ENCODE data around the gene SEC61A2. TPM values are rescaled to one million over a fixed set of nuclear protein-coding genes. Genes with fewer than 3 reads are reported as not detected.
A peak's percentile ranks its signal among the peaks of the same experiment; 100 is the strongest.

Gene SEC61A2
- total RNA-seq, 1 donor from 2014 or later, result 4.2 TPM

DNA sequence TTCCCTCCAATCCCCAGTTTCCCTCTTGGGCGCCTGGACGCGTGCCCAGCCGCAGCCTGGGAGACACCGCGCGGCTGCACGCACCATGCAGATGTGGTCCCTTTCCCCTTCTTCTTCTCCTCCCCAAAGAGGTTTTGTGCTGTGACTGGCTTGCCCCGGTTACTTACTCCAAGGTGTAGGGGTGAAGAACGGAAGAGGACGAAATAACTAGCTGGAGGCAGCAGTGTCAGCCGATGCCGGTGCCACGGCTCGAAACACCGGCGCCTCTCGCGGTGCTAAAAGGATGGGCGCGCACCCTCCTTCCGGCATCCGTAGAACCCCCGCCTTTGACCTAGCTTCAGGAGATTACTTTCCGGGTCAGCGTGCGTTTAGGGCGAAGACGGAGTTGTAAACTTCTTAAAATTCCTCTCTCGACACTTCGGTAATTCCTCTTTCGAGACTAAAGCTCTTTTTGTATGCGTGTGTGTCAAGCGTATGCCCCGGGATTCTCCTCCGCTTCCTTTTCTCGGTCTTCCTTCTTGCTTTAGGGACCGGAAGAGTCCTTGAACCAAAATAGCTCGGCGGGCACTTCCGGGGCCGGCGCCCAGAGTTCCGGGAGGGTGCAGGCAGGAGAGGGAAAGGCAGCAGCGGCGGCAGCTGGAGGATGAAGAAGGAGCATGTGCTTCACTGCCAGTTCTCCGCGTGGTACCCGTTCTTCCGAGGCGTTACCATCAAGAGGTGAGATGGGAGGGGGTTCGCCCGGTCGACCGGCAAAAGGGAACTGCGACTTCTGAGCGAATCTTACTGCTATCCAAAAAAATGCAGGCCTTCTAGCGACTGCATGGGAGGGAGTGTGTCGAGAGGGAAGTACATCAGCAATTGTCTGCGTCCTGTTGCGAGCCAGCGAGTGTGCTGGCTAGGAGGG, 66.4 kb downstream of the SEC61A2 start, which contains the start of the genes CDC123 and NUDT5:
CDC123 (plus strand) TSS at position 586 of the 904 bp plus-strand sequence; CDS start at position 644, 58 bp downstream.
NUDT5 (minus strand) TSS at position 289 of the 904 bp plus-strand sequence. CDS start 9,600 bp downstream, outside the sequence.
- peak; percentile 81 to 91 for DNase-seq (ENCODE audit: low read depth in 2 of 2)

DNA sequence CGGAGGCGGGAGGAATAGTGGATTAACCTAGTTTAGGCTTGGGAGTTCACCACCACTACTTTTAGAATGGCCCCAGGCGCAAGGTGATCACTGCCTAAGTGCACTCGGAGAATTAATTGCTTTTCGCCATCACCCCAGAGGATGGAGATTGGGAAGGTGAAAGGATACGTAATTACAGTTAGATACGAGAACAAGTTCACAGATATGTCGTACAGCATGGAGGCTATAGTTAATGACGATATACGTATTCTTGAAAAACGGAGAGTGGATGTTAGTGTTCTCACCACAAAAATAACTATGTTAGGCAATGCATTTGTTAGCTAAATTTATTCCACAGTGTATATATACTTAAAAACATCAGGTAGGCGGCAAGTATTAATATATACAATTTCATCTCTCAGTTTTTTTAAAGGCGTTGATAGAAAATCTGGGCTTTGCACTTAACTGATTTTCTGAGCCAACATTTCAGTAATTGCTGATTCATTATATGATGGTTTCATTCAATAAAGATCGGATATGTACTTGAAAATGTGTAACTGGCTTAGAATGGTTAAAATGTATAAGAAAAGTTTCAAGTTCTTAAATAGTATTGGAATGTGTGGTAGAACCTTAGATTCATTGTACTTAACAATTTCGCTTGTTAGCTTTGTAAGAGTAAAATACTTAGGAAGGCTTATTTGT, 67.2 kb downstream of the SEC61A2 start:
- DNase-seq (ENCODE audit: low read depth in 2 of 2), result no peak

DNA sequence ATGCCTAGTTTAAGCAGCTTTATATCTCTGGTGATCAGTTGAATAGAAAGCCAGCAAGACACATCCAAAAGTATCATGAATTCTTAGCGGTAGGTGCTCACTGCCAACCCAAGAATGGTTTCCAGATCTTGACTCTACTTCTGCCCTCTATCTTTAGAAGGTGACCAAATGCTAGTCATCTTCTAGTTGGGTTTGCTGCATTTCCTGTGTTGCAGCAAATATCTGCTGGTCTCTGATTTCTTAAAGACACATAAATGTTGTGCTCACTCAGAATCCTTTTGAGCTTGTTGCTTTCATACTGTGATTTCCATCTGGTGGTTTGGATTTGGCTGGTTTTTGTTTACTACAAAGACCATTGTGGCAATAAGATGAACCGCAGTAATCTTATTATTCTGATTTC, 68.7 kb downstream of the SEC61A2 start:
- peak in 1 of 2 donors; percentile 12 for DNase-seq (ENCODE audit: low read depth in 2 of 2)

DNA sequence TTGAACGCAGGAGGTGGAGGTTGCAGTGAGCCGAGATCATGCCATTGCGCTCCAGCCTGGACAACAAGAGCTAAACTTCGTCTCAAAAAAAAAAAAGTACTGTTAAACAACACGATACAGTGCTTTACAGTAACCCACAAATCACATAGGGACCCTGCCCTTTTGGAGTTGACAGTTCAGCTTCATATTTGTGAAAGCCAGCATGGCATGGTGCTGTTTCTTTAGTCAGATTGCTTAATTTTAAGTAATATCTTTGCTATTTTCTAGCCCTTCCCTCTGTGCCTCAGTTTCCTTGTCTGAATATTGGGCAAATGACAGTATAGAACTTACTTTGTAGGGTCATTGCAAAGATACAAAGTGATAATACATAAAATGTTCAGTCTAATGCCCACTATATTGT, 71.4 kb downstream of the SEC61A2 start:
- no peak for DNase-seq (ENCODE audit: low read depth in 2 of 2)

DNA sequence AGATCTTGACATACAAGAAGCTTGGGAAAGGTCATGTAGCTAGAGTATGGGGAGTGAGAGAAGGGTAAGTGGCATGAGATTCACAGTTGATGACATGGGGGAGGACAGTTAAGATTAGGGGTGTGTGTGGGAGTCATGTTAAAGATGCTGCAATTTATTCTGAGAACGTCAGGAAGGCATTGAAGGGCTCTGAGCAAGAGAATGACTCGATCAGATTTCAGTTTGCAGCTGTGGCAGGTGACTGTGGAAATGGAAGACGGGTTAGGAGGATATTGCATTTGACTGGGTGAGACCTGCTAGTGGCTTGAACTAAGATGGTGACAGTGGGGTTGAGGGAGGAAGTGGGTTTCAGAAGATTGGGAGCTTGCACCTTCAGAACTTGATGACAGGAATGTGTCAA, 72.1 kb downstream of the SEC61A2 start:
- DNase-seq (ENCODE audit: low read depth in 2 of 2), result no peak

DNA sequence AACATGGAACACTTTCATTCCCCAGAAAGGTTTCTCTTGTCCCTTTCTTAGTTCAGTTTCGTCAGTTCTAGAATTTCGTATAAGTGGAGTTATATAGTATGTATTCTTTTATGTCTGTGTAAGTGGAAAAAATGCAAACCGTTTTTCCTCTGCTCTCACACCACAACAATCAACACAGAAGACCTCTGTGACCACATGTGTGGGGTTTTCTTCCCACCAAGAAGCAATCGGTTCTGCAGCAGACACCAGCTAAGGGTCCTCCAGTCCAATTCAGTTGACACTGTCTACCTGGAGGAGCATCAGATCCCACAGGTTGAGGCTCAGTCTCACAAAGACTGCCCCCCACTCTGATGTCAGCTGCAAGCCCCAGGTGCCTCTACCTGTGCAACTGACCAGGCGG, 72.7 kb downstream of the SEC61A2 start:
- no peak for DNase-seq (ENCODE audit: low read depth in 2 of 2)

DNA sequence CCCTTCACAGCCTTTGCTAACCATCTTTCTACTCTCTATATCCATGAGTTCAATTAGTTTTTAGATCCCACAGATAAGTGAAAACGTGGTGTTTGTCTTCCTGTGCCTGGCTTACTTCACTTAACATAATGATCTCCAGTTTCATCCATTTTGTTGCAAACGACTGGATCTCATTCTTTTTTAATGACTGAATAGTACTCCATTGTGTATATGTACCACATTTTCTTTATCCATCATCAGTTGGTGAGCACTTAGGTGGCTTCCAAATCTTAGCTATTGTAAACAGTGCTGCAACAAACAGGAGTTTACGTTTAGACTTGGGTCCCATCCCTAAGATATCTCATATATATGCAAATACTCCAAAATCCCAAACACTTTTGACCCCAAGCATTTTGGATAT, 75.6 kb downstream of the SEC61A2 start:
- DNase-seq (ENCODE audit: low read depth in 2 of 2), result no peak

DNA sequence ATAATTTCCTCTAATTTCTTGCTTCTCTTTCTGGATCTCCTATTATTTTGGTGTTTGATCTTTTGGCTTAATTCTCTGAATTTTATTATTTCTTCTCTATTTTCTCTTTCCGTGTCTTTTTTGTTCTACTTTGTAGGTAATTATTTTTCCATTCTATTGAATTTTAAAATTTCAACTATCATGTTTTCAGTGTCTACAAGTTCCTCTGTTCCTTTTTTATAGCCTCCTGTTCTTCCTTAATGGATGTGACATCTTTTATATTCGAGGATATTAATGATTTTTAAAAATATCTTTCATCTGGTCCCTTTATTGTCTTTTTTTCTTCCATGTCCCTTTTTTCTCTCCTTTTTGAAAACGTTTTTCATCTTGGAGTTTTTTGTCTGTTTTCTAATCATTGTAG, 77.6 kb downstream of the SEC61A2 start:
- no peak for DNase-seq (ENCODE audit: low read depth in 2 of 2)

DNA sequence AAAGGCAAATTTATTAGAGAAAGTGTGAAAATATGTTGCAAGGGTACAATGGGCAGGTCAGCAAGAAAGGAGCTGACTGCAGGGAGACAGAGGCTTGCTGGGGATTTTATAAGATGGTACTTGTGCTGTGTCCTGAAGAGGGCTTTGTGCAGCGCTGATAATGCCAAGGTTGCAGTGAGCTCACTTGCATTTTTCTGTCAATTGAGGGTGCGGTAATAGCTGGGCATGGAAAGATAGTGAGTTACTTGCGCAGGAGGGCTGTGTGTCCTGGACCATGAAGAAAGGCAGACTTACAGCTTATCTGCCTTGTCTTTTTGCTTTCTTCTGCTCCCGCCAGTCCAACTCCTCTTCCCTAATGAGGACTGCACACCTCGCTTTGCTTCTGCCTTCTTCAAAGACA, 79.0 kb downstream of the SEC61A2 start:
- no peak for DNase-seq (ENCODE audit: low read depth in 2 of 2)

DNA sequence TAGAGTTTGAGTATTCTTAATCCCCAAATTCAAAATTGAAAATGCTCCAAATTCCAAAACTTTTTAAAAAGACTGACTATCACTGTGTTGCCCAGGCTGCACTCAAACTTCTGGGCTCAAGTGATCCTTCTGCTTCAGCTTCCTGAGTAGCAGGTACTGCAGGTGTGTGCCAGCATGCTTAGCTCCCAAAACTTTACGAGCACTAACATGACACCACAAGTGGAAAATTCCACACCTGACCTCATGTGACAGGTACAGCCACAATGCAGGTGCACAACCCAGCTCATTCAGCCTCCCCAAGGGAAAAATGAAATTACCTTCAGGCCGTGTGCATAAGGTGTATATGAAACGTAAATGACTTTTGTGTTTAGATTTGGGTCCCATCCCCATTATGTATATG, 83.0 kb downstream of the SEC61A2 start:
- DNase-seq (ENCODE audit: low read depth in 2 of 2), result no peak

DNA sequence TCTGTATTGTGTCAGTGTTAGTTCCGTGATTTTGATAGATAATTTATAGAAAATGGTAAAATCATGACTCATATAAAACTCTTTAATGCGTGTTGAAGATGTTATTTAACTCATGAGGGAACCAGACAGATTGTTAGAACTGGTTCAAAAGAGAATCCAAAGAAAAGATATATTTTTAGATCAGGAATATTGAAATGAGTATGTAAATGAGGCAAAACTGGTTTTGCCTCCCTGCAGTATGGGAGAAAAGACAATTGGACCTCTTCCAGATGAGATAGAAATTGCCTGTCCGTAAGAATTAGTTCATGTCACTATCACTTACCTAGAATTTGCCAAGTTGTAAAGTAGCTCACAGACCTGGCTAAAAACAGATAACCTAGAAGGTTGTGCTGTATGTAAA, 84.1 kb downstream of the SEC61A2 start:
- no peak for DNase-seq (ENCODE audit: low read depth in 2 of 2)

DNA sequence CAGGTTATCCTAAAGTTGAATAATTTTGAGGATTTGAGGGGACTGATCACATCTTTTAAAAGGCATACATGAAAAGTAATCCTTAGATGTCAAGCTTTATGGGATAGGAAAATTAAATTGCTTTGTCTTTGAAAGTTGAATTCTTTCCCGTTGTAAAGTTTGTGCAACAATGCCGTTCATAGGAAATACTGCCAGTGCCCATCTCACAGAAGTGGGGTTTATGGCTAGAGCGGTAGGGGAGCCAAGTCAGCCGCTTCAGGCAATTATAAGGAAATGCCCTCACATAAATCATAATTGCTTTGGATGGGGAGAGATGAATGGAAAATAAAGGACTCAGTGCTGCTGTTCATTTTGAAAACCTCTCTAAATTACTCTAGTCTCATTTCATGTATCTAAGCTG, 84.6 kb downstream of the SEC61A2 start:
- peak in 1 of 2 donors; percentile 53 for DNase-seq (ENCODE audit: low read depth in 2 of 2)

DNA sequence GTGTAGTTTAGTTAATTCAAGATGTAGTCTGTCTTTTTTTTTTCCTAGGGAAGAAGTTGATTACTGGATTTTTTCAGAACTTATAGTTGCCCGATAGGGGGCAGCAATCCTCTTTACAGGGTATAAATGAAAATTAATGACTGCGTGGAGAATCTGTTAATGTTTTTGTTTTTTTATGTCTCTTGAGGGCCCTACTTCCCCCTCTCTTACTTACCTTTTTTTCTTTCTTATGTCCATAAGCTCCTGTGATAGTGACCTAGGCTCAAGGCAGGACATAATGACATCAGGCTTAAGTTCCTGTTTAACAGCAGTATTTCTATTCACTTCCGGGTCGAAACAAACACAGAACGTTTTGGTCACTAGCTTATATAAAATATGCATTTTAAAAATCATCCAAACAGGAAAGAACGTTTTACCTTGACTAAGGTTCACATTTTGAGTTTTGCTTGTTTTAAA, 85.3 kb downstream of the SEC61A2 start:
- peak; percentile 73 to 77 for DNase-seq (ENCODE audit: low read depth in 2 of 2)

Other genes starting within 250 kb of the SEC61A2 start
- gene UPF2, start 86.9 kb upstream of the SEC61A2 start, total RNA-seq, result 9.2 and 10.9 TPM in 2 replicates
- gene DHTKD1, start 60.7 kb upstream of the SEC61A2 start, total RNA-seq, result 15.0 and 27.8 TPM in 2 replicates
- gene NUDT5, start 66.2 kb downstream of the SEC61A2 start, total RNA-seq, result 34.4 and 37.3 TPM in 2 replicates
- 172 and 185 TPM in 2 replicates for gene CDC123, start 66.5 kb downstream of the SEC61A2 start, total RNA-seq
- 0.44 and 1.4 TPM in 2 replicates for gene CAMK1D, start 219.9 kb downstream of the SEC61A2 start, total RNA-seq

All from lung microvascular endothelial cell (primary cell).